Uterus (tissue), 2 donors: ENCODE data around the gene LMOD1.

ENCODE experiments used
- POLR2A ChIP-seq, 2 donors: fragments of 450-650 bp; IDR thresholded peaks; one replicate each; pipeline ENCODE4 v1.6.1; 2016; ENCODE audit warnings: antibody characterized with exemption in 2 of 2, mild to moderate bottlenecking in 1 of 2, moderate library complexity in 1 of 2
- TF ChIP-seq, protein P1 (sequence below), 4 experiments: fragments of 200-600 bp in 2 of 4; fragments of 450-650 bp in 2 of 4; sonication (generic) in 2 of 4; IDR thresholded peaks; one replicate each; pipeline ENCODE4 v1.5.1; 2016 to 2019; ENCODE audit warnings: antibody characterized with exemption in 4 of 4, mild to moderate bottlenecking in 2 of 4, moderate library complexity in 1 of 4

DNA sequence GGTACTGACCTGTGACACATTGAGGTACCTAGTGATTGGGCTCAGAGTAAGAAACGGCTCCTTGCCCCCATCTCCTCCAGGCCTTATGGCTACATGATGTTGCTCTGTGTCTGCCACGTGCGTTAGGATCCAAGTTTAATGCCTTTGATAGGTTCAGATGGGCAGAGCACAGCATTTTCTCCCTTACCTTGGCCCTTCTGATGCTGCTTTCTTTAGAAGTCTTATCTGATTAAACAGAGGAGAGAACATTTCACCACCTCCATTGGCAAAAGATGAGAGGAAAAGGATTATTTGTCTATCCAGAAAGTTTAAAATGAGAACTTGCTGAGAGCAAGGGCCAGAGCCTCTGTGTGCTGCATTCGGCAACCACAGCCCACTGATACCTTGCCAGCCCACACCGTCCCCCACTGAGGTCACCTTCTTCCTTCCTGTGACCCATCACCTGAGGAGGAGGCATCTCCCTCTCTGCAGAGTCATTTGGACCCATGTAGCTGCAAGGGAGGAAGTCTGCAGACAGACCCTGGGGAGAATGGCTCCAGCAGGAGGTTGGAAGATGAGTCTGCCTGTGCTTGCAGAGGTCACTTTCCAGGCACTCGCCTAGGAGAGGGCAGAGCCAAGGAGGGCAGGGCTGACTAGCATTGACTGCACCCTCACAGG is 41.0 kb downstream of the LMOD1 start:
- TF ChIP-seq, protein P1, sequence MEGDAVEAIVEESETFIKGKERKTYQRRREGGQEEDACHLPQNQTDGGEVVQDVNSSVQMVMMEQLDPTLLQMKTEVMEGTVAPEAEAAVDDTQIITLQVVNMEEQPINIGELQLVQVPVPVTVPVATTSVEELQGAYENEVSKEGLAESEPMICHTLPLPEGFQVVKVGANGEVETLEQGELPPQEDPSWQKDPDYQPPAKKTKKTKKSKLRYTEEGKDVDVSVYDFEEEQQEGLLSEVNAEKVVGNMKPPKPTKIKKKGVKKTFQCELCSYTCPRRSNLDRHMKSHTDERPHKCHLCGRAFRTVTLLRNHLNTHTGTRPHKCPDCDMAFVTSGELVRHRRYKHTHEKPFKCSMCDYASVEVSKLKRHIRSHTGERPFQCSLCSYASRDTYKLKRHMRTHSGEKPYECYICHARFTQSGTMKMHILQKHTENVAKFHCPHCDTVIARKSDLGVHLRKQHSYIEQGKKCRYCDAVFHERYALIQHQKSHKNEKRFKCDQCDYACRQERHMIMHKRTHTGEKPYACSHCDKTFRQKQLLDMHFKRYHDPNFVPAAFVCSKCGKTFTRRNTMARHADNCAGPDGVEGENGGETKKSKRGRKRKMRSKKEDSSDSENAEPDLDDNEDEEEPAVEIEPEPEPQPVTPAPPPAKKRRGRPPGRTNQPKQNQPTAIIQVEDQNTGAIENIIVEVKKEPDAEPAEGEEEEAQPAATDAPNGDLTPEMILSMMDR (IDR thresholded peaks at IDR 0.05): no peak
- no peak for TF ChIP-seq POLR2A (IDR thresholded peaks at IDR 0.05)
